ENCODE measurements around the gene CNTNAP2.
"Not testable (repeated sequence)": the region's sequence is repeated elsewhere in the genome, so short reads cannot be mapped to it uniquely, and the experiment has no call there.

The CNTNAP2 gene

DNA sequence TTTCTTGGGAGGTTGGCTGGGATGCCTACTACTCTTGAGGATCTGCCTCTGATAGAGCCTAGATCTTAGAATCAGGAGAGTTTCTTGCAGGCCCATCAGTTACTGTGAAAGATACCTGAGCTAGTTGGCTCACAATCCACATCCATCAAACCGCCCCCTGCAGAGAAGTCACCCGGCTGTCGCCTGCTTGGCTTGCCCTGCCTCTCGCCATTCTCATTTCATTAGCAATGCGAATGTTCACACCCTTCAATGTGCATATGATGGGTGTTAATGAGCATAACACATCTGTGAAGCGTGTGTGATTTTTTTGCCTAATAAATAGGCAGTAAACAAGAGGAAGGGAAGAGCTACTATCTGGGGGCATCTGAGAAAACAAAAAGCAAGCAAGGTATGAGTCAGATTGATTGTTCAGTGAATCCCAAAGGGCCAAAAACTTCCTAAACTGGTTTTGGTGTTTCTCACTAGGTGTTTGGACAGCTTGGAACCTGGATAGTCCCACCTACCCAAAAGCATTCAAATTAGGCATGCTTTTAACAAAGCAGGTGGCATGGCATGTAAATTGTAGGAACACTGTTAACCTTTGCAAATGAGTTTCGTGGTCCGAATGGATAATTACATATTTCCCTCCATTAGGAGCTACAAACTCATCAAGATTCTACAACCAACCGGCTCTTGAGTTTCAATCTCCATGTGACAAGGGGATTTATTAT is 2201.7 kb downstream of the CNTNAP2 start:
- DNase-seq (ENCODE audit: low spot score) = no peak

DNA sequence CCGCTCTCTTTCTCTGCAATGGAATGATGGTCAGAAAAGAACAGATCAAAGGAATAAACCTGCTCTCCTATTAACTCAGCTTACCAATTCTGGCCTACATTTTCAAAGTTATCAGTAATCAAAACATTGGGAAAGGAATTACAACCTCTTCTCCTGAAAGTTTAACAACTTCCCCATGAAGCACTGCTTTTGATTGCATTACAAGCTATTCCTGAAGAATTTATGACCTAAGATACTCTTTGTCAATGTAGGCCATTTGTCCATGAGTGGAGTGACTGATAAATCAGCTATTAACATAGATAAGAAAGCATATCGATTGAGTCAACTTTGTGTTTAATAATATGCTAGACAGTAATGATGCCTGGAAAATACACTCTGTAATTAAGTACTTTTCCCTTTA is 2202.2 kb downstream of the CNTNAP2 start:
- no peak for DNase-seq (ENCODE audit: low spot score)

DNA sequence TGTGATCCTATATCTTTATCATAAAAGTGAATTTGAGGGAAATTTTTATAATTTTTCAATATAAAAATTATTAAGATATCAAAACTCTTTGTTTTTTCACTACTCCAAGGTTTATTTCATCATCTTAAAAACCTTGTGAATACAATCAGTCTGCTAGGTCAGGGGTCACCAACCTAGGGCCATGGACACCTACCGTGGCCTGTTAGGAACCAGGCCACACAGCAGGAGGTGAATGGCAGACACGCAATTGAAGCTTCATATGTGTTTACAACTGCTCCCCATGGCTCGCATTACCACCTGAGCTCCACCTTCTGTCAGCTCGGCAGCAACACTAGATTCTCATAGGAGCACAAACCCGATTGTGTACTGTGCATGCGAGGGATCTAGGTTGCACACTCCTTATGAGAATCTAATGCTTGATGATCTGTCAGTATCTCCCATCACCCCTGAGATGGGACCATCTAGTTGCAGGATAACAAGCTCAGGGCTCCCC is 2202.8 kb downstream of the CNTNAP2 start:
- no peak for DNase-seq (ENCODE audit: low spot score)

DNA sequence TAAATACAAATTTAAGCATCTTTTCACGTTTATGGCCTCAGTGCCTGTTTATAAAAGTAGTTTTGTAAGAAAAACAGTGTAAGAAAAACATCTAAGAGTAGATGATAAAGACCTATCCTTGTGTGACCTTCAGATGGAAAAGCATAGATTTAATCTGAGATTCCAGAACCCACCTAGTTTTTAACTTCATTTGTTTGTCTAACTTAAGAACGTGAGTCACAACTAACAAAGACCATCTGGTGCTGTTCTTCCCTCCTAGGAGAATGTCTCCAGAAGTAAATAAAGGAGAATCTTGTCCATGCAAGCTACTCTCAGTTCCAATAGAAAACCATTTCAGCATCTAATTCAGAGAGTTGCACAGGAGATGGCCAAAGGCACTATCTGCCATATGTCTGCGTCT is 2208.6 kb downstream of the CNTNAP2 start:
- DNase-seq (ENCODE audit: low spot score) = no peak

DNA sequence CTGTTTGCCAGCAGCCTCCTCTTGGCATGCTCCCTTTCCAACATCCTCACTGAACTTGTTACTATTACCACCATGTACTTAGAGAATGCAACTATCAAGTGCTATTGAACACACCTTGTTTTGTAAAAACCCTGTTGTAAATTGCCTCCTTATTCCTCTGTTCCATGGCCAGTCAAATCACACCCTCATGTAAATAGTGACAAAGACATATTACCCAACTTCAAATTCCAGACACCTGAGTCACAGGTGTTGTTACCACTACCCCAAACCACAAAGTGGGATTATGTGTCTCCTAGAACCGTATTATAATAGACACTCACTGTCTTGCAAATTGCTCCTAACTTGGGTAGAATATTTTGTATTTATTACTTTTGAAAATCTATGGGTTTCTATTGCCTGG is 2210.8 kb downstream of the CNTNAP2 start:
- DNase-seq (ENCODE audit: low spot score) = no peak

DNA sequence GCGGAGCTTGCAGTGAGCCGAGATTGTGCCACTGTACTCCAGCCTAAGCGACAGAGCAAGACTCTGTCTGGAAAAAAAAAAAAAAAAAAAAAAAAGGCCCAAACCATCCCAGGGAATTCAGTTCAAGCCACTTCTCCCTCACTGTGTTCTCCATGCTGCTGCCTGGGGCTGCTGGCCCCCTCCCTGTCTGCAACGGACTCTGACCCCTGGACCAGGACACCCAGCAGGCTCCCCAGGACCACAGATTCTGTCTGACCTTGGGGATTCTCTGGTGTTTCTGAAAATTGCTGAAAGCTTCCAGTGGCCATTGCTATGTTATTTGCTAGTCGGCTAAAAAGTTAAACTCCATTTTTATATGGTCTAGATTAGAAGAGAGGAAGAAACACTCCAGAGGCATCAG is 2212.3 kb downstream of the CNTNAP2 start:
- DNase-seq (ENCODE audit: low spot score) = no peak

DNA sequence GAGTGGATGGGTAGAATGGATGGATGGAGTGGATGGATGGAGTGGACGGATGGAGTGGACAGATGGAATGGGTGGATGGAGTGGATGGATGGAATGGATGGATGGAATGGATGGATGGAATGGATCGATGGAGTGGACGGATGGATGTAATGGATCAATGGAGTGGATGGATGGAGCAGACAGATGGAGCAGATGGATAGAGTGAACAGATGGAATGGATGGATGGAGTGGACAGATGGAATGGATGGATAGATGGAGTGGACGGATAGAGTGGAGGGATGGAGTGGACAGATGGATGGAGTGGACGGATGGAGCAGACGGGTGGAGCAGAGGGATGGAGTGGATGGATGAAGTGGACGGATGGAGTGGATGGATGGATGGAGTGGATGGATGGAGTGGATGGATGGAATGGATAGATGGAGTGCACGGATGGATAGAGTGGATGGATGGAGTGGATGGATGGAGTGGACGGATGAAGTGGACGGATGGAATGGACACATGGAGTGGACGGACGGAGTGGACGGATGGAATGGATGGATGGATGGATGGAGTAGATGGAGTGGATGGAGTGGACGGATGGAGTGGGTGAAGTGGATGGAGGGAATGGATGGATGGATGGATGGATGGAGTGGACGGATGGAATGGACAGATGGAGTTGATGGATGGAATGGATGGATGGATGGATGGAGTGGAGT is 2213.7 kb downstream of the CNTNAP2 start:
- no peak for DNase-seq (ENCODE audit: low spot score)

DNA sequence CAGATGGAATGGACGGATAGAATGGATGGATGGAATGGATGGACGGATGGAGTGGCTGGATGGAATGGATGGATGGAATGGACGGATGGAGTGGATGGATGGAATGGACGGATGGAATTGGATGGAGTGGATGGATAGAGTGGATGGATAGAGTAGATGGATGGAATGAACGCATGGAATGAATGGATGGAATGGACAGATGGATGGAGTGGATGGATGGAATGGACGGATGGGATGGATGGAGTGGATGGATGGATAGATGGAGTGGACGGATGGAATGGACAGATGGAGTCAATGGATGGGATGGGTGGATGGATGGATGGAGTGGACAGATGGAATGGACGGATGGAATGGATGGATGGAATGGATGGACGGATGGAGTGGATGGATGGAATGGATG is 2214.2 kb downstream of the CNTNAP2 start:
- no peak for DNase-seq (ENCODE audit: low spot score)

DNA sequence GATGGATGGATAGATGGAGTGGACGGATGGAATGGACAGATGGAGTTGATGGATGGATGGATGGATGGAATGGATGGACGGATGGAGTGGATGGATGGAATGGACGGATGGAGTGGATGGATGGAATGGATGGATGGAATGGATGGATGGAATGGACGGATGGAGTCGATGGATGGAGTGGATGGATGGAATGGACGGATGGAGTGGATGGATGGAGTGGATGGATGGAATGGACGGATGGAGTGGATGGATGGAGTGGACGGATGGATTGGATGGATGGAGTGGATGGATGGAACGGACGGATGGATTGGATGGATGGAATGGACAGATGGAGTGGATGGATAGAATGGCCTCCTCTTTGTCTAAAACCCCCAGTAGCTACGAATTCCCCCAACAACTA is 2214.9 kb downstream of the CNTNAP2 start:
- not testable (repeated sequence) for DNase-seq (ENCODE audit: low spot score)

DNA sequence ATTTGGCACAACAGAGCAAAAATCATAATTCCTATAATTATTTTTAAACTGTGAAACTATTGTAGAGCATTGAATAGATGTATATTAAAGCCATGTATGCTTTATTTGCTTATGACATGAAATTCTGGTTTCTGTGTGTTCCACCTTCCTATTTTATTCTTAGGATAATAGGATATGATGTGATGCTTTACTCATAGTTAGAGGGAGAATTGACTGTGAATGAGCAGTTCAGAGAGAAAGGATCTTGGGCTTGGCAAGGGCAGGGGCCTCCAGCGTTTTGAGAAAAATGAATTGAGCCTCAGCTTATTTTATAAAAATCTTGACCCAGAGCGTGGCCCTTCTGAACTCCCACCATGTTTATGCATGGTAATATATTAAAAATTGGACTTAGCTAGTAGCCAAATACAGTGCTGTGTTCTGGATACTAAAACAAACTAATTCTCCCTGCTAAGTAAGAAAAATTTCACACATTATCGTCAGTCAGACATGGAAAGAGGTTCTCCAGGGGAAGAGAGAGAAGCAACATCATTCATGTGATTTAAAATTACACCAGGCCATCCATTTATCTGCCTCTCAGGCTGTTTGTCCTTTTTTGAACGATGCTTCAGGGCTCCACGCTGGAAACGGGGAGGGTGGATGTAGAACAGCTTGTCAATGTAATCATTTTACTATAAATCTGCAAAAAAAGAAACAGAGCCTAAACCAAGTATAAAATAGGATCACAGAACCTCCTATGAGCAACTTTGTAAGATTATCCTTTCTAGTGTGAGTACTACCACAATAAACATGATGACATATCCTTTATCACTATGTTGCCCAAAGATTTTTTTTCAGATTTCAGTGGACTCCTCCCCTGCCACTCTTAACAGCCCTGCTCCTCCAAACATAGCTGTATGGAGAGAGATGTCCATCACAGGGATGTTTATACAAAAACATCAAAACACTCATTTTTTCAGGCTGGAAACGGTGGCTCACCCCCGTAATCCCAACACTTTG is 2215.9 kb downstream of the CNTNAP2 start:
- DNase-seq (ENCODE audit: low spot score) = no peak

DNA sequence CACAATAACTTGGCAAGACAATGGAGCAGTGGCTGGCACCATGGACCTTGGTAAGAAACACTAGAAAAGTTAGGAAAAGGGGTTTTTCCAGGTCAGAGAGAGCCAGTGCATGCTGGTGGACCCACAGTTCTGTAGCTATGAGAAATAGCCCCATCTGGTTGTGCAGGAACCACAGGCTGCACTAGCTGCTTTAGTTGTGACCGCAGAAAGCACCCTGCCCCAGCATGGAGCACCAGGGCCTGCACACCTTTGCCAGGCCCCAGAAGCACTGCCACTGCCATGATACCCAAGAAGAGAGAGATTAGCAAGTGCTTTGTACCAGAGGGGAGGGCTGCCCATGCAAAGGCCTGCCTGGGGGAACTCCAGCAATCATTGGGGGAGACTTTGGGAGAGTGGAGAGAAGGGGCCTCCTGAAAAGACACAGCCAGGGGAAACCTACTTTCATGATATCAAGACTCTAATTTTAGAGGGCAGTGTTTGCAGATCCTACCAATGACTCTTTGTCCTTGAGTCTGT is 2217.9 kb downstream of the CNTNAP2 start:
- no peak for DNase-seq (ENCODE audit: low spot score)

DNA sequence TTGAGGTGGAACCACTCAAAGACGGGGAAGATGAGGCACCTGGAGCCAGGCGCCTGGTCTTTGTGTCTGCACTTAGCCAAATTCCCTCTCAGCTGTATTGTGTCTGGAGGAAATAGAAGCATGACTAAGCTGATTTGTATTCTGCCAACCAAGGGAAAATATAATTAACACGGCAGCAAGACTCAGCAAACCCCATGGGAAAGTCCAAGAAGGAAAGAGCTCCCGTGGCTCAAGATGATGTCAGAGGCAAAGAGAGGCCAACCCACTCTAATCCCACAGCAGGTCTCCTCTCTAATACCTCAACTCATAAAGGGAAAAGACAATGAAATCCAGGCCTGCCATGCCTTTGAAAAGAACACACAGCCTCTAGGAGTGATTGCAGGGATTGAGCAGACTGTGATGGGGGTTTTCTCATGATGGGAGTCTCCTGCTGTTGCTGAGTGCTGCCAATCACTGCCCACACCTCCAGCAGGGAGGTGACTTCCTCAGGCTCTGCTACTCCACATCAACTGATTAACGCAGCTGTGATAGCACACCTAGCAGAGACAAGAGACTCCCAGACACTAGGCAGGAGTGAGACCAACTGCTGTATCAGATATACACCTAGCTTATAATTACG is 2218.5 kb downstream of the CNTNAP2 start:
- no peak for DNase-seq (ENCODE audit: low spot score)

DNA sequence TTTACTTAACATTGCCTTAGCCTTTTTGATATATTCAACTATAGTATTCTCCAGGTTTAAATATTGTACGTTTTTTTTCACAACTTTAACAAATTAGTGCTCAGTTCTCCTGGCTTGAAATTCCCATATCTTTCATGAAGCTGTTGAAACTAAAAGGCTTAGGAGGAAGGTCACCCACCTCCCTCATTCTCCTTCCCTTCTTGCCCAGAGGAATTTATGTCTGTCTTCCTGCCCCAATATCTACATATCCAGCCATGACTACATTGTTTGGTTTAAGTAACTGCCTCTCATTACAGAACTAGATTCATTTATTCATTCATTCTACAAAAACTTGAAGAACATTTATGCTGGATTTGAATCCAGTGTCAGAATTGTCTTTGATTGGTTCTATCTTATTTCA is 2219.2 kb downstream of the CNTNAP2 start:
- no peak for DNase-seq (ENCODE audit: low spot score)

DNA sequence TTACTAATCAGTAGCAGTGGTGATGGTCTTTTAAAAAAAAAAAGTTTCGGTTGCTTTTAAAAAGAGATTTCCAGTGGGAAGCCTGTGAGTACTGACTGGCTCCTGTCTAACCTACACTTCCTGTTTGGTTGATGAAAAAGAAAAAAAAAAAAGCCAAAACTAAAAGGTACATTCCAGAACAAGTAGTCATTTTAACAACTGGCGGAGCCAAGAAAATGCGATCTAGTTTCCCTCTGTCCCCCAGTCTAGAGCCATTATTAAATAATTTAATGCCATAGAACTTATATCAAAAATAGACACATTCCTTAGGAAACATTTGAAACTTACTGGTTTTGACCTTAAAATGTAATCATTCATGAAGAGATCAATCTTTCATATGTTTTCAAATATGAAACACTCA is 2219.8 kb downstream of the CNTNAP2 start:
- no peak for DNase-seq (ENCODE audit: low spot score)

DNA sequence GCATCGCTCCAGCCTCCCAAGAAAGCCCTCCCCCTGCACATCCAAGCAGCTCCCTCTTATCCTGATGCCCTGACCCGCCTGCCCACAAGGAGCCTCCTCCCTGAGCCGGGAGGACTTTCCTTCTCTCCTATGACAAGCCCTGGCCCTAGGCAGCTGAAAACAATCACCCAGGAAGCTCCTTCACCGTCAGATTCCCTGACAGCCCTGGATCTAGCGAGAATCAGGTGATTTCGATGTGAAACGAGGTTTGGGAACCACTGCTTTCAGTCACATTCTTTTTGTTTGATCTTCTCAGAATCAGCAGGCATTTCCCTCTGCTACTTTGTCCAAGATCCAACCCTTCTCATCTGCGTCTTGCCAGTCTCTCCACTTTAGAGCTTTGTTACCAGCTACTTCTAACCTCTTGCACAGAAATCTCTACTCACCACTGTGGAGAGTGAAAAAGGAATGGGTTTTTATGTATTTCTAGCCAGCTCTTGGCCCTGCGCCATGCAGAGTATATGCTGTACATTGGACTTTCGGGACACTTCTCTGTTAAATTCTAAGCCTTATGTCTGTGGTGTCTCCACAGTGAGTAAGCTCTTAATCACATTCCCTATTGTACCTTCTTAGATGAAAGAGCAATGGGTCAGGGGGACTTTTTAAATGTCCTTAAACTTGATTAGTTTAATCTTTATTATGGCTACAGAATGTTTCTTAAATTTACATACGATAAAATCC is 2220.8 kb downstream of the CNTNAP2 start:
- DNase-seq (ENCODE audit: low spot score) = no peak

DNA sequence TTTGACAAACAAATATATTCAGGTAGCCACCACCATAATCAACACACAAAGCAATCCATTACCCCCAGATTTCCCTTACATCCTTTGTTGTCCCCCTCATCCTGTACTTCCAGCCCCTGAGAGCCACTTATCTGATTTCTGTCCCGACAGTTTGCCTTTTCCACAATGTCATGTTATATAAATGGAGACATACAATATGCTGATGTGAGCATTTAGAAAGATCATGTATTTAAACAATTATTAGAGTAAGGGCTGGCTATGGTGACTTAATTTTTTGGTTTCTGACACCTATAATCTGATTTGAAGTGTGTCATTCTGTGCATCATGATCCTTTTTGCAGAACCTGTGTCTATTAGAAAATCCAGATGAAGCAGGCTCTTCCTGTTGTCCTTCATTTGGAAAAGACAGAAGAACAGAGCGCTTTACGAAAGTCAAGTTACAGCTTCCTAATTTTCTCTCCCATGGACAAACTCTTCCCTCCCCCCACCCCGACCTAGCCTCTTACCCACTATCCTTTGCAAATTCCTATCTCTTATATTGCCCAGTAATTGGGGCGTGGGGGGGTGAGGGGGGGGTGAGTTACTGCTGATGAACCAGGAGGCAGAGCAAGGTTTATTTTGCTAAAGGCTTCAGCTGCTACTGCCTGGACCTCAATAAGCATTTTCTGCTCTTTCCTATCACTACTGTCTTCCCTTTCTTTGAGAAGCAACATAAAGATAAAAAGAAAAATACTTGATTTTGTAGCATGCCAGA is 2221.6 kb downstream of the CNTNAP2 start:
- no peak for DNase-seq (ENCODE audit: low spot score)

DNA sequence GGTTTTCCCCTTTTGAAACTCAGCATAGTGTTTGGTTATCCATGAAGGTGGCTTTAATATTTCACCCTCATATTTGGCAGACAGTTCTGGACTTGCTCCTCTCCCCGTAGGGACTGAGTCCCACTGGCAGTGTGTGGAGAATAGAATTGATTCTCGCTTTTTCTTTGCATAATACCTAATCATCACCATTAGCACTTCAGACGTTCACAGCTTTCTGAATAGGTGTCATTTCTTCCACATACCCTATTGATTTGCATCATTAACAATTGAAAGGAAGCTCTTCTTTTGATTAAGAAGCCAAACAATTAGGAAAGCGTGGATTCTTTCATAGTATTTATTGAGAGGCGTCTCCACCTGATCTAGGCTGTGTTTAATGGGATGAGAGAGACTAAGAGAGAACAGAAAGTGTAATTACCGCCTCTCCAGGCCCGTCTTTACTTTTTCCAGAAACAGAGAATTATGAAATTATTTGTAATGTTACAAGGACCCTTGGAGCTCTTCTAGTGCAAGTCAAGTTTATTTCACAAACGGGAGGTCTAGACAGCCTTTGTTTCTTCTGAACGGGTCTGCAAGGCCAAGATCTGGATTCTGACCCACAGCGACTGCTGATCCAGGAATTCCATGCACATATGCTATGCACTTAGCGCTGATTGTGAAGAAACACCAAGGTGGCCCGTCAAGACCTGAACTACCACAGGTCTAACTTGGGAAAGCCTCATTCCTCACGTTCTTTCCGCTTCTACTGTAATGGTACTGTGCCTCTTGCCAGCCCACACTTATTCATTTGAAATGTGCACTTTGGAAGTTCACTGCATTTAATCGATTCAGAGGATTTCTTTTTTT is 2224.1 kb downstream of the CNTNAP2 start:
- no peak for DNase-seq (ENCODE audit: low spot score)

DNA sequence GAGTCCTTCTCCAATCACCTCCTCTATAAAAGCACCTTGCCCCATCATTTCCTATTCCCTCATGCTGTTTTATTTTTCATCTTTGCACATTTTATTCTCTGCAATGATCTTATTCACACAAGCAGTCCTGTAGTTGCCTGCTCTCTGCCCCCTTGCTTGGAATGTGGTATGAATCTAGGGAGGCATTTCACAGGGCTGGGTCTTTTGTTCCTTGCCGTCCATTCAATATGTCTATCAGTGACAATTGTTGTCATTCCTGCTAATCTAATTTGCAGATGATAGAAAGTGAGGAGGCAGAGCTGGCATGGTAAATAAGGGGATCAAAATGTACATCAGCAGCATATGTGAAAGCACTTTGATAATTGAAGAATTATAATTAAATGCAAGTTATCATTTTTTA is 2227.8 kb downstream of the CNTNAP2 start:
- no peak for DNase-seq (ENCODE audit: low spot score)

DNA sequence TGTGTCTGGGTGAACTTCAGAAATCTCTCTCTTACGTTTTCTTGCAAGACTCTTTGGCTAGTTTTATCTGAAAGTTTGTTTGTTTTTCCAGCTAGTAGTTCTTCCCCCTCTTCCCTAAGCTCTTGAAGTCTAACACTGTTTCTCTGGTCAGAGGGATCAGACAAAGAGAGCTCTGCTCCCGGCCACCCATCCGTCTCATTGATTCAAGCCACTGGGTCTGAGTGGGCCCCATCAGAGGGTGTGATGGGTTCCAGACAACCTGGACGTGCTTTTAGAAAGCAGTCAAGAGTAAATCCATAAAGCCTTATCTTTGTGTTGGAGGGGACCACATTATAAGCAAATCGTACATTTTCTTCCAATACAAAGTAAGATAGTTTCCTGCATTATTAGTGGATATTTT is 2231.4 kb downstream of the CNTNAP2 start:
- DNase-seq (ENCODE audit: low spot score) = no peak

All from AG08395 (cell line).